Measurements from ENCODE around the gene UROC1.

DNA sequence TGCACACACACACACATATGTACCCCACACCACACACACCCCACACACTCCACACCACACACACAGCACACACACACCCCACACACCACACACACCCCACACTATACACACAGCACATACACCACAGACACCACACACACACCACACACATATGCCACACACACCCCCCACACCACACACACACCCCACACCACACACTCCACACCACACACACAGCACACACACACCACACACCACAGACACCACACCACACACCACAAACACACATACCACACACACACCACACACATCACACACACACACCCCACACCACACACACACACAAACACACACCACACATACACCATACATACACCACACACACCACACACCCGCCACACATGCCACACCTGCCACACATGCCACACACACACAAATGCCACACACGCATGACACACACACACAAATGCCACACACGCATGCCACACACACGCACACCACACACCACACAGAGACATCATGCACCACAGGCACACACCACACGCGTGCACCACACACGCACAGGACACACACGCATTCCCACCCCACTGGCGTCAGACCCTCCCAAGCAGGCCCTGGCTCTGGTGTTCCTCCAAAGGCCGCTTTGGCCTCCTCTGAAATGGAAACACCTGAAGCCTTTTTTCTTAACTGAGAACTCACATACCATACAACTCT lies 22.1 kb upstream of the UROC1 start:
- TF ChIP-seq FOXA1 (IDR thresholded peaks at IDR 0.05): no peak
- TF ChIP-seq SP1 (IDR thresholded peaks at IDR 0.05): no peak
